ENCODE results near the gene GNG12.

- no peak for TF ChIP-seq POLR2AphosphoS5 (IDR thresholded peaks at IDR 0.05; ENCODE audit: low read depth, low read length)
- no peak for TF ChIP-seq POLR2A (IDR thresholded peaks at IDR 0.05; ENCODE audit: low read depth, low read length)
- TF ChIP-seq PAX5 (IDR thresholded peaks at IDR 0.05; ENCODE audit: insufficient read depth, low read length, severe bottlenecking): no peak
- no peak for TF ChIP-seq SPI1 (IDR thresholded peaks at IDR 0.05; ENCODE audit: low read depth, low read length)
Measured at GRCh38 chr1:67777016-67777415, 56.3 kb downstream of the GNG12 start.

Measured in GM12891 (cell line).